ENCODE results near the gene DNAJA3.

DNAJA3 gene

DNA sequence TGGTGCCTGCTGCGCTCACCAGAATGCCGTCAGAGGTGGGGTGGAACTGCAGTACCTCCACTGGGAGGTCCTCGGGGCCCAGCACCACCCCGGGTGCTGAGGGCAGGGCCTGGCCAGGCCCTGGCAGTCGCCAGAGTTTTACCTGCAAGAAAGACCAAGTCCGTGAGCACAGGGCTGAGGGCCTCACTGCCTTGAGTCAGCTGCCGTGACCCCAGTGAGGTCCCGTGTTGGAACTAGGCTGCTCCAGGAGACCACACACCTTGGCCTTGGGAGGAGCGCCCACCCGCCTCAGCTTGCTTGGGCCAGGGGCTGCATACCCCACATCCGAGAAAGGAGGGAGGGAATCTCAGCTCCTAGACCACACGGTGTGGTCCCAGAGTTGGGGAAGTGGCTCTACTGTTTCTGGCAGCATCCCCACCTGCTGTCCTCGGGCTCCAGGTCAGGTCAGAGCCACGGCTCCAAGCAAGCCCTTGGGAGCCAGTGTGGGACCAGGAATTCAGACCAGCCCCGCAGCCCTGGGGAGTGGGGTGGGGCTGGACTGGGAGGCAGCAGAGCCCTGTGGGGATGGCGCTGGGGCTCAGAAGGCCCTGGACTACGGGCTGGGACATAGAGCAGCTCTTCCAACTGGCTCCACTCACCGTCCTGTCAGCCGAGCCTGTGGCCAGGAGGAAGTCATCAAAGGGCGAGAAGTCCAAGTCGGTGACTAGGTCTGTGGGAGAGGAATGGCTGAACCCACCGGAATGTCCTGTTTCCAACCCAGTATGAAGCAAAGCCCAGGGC, 17.9 kb upstream of the DNAJA3 start:
- DNase-seq: no peak

DNA sequence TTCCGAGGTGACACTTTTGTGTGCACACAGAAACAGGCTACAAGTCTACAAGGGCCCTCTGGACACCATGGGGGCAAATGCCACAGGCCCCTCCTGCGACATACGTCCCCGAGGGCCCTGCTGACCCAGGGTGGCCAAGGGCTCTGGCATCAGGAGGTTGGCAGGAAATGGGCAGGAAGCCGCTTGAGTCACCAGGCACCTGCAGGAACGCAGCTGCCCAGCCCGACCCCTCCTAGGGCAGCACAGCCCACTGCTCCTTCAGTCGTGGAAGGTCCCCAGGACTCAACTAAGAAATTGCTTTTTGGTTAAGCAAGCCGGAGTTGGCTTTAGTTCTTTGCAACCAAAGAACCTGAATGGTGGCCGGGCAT, 17.4 kb upstream of the DNAJA3 start:
- DNase-seq: no peak

DNA sequence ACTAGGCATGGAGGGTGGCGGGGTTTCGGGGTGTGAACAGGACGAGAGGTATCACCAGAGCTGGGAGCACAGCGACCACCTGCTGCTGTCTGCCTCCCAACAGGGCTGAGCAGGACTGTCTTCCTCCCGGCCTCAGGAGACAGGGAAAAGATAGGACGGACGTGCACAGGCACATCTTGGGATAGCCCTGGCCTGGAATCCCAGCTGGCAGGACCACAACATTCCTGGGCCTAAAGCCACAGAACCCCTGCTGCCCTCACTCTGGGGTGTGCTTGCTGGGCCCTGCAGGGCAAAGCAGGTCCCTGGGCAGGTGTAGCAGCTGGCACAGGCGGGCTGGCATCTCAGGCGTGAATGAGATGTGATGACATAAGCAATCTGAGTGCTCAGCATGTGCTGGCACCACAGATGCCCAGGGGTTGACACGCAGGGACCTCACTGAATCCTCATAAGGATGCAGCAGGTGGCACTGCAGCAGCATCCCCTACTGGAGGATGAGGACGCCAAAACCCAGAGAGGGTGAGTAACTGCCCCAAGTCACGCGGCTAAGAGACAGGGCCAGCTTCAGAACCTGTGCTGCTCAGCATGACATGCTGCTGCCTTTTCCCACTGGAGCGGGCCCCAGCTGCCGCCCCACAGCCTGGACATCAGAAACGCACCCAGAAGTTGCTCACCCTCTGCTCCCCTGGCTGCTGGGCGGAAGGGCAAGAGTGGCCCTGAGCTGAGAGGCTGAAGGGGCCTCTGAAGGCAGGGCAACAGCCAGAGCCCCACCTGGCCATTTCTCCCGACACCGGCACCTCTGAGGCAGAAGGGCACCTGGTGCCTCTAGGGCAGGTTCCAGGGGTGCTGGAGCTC, 16.4 kb upstream of the DNAJA3 start:
- DNase-seq: no peak

DNA sequence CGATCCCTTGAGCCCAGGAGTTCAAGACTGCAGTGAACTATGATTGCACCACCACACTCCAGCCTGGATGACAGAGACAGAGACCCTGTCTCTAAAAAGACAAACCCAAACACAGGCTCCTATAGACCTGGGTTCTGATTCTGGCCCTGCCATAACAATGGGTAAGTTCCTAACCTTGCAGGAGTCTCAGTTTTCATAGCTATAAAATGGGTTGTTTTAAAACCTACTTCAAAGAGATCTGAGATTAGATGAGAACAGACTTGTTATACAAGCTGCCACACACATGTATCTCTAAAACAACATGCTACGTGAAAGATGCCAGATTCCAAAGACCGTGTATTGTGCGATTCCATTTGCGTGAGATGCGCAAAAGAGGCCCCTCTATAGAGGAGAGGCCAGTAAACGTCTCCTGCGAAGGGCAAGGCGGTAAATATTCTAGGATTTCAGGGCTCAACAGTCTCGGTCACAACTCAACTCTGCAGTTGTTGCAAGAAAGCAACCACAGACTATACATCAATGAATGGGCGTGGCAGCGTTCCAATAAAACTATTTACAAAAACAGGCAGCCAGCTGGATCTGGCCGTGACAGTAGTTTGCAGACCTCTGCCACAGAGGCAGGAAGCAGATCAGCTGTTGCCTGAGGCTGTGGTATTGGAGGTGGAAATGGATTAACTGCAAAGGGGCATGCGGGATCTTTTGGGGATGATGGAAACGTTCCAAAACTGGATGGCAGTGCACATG, 15.2 kb upstream of the DNAJA3 start:
- DNase-seq: no peak

DNA sequence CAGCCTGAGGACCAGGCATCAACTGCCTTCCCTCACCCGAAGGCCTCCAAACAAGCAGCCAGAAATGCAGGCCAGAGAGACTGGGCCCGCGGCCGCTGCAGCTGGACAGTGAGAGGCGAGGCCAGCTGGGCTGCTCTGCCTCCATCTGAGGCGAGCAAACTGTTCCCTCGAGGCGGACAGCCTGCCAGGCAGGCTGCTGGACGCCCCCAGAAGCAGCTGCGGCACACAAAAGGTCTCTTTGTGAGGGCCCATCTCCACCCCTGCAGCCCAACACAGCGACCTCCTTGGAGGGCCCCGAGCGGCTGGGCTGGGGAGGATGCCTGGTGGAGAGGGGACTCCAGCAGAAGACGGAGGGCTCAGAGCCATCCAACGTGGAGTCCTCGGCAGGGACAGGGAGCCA, 14.0 kb upstream of the DNAJA3 start:
- DNase-seq: no peak

DNA sequence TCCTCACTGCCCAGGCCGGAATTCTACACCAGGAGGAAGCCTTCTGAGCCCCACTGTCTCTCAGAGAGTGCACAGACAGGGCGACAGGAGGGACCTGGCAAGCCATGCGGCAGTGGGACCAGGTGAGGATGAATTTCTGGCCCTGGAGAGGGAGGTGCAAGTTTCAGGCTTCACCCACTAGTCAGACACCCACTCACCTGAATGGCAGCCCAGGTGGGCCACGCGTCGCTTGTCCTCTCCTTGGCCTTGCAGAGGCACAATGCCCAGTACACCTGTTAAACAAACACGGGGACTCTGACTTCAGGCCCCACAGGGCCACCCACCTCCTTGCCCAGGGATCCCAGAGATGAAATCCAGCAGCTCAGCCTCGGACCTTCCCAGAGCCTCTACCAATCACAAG, 13.5 kb upstream of the DNAJA3 start:
- no peak for DNase-seq

DNA sequence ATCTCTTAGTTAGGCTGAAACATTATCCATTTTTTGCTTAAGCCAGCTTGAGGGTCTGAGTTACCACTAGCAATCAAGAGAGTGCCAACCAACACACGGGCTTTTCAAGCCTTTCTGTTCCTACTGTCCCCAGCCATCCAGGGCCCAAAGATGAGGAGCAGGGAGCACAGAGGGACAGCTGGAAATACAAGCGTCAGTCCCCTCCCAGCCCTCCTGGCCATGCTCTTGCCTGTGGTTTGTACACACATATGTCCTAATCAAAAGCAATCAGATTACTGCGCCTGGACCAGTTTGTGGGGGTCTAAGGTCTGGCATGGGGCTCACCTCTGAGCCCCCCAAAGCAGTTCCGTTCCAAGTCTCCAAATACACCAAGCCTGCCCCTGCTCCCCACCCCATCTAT, 12.8 kb upstream of the DNAJA3 start:
- no peak for DNase-seq

DNA sequence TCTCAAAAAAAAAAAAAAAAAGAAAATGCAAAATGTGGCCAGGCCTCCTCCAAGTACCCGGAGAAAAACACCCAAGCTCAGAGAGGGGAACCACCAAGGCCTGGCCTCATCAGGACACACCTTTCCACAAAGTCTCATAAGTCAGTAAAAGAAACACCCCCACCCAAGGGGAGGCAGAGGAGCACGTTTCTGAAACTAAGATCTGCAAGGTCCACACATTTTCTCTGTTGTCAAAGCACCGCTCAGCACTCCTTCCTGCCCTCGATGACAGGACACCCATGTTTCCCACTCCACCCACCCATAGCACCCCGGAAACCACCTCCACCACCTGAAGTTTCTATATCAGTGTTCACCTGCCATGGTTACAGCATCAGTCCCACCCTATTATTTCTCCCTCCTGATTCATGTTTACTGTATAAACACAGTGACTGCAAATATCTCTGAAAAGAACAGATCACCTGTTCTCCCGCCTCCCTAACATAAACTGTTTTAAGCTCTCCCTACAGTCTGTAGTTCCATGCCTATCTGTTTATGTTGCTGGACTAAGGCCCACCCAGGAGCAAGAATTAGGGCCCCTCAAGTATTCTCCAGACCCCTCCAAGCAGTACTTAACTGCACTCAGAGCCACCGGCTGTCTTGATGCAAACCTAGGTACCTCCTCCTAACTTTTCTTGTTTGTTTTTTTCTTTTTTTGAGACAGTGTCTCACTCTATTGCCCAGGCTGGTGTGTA, 11.3 kb upstream of the DNAJA3 start:
- peak; percentile 86 for DNase-seq

DNA sequence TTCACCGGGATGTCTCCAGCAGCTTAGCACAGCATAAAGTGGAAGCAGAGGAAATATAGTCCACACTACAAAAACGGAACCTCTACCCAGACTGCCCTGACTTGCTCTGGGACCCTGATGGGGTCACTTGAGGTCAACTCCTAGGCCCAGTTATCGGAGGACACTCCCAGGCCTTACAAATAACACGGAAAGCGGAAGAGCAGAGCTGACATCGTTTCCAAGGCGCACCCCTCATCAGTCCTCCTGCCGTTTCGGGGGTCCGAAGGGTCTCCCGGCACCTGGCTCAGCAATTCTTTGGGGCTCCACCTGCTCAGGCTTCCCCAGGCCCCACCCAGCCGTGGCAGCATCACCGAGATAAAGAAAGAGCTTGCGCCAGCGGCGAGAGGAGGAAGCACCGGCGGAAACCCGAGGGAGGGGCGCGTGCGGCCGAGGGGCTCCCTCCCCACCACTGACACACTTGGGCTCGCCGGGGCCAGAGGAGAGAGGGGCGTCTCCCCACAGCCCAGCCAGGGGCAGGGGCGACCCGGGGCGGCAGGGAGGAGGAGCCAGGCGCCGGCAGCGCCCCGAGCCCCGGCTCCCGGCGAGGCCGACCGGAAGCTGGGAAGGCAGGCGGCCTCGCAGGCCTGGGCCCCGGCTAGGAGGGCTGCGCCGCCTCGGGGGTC, 10.0 kb upstream of the DNAJA3 start:
- peak; percentile 72 for DNase-seq

DNA sequence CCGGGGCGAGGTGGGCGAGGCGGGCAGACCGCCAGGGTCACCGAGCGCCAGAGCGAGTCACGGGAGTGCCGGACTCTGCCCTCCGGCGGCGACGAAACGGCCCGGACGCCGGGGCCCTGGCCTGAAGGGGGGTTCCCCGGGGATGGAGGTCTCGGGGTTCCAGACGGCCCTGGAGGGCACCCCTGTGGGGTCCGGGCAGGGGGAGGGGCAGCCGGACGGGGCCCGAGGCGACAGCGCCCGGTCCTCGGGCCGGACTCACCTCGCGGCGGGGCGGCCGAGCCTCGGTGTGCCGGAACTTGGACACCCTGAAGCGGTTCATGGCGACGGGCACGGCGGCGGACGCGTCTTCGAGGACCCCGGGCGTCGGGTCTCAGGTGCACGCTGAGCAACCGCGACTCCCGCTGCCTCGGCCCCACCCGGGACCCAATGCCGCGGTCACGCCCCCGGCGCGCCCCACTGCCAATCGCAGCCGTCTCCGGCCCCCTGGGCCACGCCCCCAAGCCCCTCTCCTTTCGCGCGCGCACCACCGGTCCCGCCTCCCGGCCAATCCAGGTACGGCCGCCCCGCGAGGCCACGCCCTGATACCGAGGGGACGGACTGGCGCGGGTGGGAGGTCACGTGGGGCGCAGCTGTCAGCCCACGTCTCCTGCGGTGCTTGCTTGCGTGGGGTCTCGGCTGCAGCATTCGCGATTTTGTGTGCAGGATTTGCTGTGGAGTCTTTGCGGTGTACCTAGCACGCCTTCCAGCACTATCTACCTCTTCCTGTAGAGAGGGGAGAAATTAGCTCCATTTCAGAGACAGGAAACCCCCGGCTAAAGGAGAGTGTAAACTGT, 9.3 kb upstream of the DNAJA3 start, which contains the start of gene CORO7:
CORO7 (minus strand) TSS at position 397 of the 833 bp plus-strand sequence; CDS start at position 319, 78 bp downstream.
- DNase-seq: peak; percentile 99

DNA sequence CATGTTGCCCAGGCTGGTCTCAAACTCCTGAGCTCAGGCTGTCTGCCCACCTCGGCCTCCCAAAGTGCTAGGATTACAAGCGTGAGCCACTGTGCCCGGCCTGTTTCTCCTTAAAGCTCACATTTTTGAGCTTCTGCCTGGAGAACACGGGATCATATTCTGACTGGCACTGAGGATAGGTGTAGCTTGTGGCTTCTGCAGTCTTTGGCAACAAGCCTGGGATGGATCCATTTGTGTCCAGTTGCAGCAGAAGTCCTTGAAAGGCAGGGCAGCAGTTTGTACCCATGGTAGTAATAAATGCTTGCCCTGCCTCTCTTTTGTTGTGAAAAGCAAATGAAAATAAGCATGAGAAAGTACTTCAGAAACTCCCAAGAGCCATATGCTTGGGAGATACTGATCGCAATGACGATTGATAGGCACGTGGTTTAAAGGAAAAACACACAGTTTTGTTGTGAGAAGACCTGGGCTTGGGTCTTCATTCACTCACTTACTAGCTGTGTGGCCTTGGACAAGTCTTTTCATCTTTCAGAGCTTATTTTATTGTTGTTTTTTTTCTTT, 6.2 kb upstream of the DNAJA3 start:
- DNase-seq: no peak

DNA sequence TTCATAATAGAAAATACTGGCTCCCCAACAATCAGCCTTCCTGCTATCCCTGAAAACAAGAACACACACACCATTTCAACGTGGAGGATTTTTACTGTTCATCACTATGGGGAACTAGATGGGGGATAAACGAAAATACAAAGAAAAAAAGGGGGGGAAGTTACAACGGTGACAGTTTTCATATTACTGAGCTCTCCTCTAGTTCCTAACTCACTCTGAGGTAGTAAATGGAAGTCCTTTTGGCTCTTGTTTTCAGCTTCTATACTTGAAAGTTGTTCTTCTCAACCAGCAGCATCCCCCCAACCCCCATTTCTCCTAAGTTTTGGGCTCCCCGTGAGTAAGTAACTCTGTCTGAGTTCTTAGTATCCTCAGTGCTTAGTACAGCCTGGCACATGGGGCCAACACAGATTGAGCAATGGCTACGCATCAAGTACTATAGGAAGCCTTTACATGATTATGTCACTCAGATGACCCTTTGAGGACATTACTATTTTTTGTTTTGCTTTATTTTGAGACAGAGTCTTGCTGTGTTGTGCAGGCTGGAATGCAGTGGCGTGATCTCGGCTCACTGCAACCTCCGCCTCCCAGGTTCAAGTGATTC, 5.1 kb upstream of the DNAJA3 start:
- no peak for DNase-seq

DNA sequence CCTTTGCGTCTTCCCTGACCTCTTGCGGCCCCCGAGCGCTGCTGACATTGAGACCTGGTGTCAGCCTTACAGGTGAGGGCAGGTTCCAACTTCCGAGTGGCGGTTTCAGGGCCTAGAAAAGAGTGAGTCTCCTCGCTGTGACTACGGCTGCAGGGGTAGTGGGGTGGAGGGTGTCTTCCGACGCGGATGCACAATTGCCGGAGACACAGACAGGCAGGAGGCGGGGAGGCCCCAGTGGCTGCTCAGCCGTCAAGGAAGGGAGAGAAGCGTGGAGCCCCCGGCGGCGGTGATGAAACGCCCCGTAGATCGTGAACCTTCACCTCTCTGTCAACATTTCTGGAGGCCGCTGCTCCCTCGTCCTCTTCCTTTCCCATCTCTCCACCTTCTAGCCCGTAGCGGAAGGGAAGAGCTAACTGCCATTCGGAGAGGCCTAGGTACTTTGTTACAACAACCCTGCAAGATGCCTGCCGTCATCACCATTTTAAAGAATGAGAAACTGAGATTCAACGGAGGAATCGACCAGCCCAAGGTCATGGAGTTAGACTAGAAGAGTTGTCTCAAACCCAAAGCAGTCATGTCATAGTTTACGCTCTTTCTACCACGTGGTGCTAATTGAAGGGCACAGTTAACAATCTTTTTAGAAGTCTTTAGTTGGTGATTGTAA, 485 bp downstream of the DNAJA3 start:
- peak; percentile 61 for DNase-seq

DNA sequence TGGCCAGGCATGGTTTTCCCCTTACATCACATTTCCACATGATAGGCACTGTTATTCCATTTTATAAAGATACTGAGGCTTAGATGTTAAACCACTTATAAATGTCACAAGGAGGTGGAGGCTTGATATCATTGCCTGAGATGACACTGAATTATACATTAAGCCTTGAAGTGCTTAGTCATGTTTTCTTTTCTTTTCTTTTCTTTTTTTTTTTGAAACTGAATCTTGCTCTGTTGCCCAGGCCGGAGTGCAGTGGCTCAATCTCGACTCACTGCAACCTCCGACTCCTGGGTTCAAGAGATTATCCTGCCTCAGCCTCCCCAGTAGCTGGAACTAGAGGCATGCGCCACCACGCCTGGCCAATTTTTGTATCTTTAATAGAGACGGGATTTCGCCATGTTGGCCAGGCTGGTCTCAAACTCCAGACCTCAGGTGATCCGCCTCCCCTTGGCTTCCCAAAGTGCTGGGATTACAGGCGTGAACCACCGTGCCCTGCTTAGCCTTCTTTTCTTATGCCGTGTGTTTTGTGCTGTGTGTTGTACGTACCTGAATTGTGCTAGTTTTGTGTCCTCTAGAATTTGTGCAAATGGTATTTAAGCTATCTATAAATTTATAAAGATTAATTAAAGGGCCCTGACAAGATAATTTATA, 1.2 kb downstream of the DNAJA3 start:
- no peak for DNase-seq

DNA sequence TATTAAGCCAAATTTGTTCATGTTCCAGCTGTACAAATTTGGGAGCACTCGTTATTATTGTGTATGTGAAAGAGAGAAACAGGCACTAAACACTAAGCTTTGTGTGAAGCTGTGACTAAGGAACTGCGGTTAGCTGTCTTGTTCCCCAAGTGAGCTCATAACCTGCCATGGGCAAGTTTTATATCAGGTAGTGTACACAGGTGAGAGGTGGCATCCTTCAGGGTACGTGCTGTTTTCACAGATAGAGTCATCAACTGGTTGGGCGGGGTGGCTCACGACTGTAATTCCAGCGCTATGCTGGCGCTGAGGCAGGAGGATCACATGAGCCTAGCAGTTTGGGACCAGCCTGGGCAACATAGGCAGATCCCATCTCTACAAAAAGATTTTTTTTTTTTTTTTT, 2.8 kb downstream of the DNAJA3 start:
- no peak for DNase-seq

DNA sequence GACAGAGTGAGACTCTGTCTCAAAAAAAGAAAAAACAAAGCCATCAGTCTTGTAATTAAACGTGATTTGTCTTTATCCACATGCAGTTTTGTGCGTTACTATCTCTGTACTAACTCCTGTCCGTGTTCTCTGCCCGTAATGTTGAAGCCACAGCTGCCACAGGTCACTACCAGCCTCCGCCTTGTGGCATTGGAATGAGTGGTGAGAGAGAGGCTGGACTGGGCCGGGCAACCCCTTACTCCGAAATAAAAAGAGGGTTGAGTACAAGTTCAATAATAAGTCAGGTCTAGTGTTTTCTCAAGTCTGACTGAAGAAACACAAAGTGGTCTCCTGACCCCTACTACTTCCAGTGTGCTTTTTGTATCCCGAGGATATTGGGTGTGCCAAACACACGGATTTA, 5.4 kb downstream of the DNAJA3 start:
- DNase-seq: no peak

DNA sequence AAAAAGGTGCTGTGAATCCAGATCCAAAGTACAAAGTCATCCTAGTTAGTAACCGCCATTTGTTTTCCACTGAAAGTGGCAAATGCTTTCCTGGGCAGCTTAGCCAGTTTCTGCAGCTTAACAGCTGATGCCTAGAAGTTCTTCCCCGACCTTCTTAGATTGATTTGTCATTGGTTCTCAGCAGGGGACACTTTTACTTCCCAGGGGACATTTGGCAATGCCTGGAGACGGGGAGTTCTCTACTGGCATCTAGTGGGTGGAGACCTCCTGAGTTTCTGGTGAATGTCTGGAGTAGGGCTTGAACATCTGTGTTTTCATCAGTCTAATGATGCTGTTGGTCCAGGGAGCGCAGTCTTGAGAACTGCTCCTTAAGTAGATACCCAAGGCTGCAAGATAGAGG, 7.6 kb downstream of the DNAJA3 start:
- no peak for DNase-seq

DNA sequence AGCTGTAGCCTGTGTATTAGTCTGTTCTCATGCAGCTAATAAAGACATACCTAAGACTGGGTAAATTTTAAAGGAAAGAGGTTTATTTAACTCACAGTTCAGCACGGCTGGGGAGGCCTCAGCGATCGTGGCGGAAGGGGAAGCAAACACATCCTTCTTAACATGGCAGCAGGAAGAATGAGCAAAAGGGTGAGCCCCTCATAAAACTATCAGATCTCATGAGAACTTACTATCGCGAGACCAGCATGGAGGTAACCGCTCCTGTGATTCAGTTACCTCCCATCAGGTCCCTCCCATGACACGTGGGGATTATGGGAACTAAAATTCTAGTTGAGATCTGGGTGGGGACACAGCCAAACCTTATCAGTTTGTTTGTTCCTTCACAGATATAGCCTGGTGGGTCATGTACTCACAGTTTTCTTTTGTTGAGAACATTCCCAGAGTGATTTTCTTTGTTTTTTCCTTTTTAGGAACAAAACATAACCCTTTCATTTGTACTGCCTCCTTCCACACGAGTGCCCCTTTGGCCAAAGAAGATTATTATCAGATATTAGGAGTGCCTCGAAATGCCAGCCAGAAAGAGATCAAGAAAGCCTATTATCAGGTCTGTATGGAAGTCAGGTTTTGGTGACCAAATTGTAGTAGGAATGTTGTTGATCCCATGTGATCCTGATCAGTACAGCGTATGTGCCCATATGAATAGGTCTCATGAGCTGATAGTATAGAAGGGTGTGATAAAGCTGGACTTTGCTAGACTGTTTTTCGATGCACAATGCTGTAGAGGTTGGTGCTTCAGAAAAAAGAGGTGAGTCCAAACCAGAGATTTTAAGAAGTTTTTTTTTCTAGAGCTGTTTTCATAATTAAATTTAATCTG, 8.5 kb downstream of the DNAJA3 start:
- DNase-seq: no peak

Data from activated CD4-positive, alpha-beta T cell treated with anti-CD3 and anti-CD28 coated beads for 48 hours (primary cell).